GM18505 (cell line): ENCODE measurements around the gene GYG1.

Source experiments
- ATAC-seq: cut with Tn5 transposase; IDR thresholded peaks from one replicate; pipeline ENCODE4 v1.9.1; 2021; ENCODE audit not compliant: unreplicated experiment
- POLR2A ChIP-seq: IDR thresholded peaks from 4 replicates; pipeline ENCODE4 v1.6.1; 2011; ENCODE audit warnings: borderline replicate concordance; ENCODE audit not compliant: insufficient read depth, insufficient read length; ENCODE audit errors: extremely low read depth

Gene GYG1

DNA sequence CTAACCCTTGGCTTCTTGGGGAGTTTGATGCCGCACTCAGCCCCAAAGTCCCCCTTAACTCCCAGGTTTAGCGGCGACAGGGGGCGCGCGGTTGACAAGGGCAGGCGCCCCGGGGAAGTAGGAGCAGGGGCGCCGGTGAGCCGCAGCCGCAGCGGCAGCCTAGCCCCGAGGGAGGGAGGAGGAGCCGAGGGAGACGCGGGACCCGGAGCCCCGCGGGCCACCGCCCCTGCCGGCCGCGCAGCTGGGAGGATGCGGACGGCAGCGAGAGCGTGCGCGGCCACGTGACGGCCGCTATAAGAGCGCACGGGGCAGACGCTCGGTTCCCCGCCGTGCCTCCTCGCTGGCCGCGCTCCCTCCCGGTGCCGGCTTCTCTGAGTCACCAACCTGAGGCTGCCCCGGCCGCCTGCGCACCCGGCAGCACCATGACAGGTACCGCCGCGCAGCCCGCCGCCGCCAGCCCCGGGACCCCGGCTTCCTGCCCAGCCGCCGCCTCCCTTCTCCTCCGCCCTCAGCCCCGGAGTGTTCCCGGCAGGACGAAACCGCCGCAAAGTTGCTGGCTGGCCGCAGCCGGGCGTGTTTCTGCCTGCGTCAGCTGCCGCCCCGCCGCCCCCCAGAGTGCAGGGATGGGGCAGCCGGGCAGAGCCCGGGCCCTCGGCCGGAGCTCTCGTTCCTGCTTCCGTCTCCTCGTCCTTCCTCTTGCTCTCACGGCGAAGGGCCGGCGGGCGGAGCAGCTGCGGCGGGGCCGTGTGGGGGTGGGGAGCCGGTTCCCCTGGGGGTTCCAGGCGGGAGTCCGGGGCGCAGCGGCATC is at the start of gene GYG1:
Gene GYG1, plus strand, starts transcription at position 322 of the 808 bp plus-strand sequence. Its CDS starts 101 bp downstream, at position 423.
- ATAC-seq = peak; percentile 93

DNA sequence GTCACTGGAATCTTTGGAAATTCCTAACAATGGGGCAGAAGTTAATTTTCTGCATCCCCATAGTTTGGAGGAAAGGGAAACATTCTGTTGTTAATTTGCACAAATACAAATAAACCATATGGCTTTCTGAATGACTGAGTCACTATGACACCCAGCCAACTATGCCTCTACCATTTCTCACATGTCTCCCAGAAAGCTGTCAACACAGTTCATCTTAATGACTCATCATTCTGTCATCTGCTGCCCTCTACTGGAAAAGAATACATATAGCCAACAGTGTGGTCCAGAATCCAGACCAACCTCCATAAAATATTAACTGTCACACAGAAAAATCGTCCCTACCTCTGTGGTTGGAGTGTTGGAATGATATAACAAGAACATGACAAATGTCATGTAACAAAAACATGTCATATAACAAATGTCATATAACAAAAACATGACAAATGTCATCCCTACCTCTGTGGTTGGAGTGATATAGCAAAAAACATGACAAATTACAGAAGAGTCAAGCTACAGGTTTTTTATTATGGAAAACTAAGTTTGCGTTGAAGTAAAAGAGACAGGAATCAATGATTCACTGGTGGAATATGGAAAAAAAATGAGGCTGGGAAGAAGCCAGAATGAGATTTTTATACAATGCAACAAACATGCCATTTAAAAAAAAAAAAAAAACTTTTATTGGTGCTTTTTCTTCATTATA is 47.7 kb upstream of the GYG1 start:
- peak; percentile 98 for ATAC-seq
- no peak for TF ChIP-seq POLR2A

More for the DNA sequence above, at the start of gene GYG1:
- TF ChIP-seq POLR2A = peak; percentile 90

DNA sequence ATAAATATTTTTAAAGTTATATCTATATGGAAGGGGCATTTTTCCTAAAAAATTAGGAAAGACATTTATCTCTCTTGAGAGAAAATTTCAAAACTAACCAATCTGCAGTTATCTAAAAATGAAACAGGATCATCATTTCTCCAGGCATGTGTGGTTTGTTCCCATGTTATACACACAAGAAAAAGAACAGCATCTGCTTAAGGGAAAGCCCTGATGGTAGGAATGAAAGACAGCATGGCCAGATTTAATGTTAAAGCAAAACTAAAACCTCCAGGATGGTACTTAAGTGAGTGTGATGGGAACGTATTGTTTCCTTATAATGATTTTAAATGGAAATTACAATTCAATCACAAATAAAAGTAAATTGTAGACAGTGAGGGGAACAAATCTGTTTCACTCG is 46.2 kb upstream of the GYG1 start:
- no peak for ATAC-seq
- no peak for TF ChIP-seq POLR2A

DNA sequence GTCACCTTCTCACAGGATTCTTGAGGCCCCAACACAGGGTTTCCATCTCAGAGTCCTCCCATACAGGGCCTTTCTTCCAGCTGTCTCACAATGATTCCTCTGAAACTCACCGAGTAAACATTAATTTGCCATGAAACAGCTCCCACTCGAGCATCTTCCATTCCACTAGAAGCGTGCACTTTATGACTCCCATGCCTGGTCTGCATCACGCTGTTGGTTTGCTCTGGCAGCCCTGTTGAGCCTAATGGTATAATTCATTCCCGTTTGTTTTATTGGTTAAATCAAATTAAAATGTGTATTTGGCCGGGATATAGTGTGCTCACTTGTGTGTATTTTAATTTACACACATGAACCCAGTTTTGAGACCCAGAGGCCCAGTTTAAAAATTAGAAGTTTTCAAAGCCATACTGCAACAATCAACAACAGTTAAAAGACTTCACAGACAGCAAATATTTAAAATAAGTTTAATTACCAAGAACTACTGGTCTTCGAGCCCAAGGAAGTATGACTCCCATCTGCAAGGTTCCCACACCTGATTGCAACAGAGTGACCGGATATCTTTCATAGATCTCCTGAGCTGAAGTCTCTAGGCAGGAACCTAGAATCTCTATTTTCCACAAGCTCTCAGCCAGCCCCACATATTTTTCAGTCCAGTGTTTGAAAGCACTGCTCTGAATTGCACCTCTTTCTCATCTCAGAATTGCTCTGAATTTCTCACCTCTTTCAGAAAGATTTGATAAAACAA is 42.3 kb upstream of the GYG1 start:
- no peak for TF ChIP-seq POLR2A
- no peak for ATAC-seq

DNA sequence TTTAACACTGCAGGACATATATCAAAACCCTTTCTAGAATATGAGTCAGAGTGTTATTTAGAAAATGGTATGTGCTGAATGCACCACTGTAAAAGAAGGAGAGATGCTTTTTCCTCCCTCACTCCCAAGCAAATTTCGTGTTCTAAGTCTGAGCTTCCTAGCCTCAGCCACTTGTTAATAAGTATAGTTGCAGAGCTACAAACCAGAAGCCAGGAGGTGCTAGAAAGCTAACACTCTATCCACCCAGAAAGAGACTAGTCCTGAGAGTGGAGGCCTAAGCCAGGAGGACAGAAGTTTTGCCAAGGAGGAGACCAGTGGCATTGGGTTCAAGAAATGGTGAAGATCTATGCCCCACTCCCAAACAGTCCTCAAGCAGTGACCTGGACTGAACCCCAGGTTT is 40.5 kb upstream of the GYG1 start:
- ATAC-seq = no peak
- TF ChIP-seq POLR2A = no peak

DNA sequence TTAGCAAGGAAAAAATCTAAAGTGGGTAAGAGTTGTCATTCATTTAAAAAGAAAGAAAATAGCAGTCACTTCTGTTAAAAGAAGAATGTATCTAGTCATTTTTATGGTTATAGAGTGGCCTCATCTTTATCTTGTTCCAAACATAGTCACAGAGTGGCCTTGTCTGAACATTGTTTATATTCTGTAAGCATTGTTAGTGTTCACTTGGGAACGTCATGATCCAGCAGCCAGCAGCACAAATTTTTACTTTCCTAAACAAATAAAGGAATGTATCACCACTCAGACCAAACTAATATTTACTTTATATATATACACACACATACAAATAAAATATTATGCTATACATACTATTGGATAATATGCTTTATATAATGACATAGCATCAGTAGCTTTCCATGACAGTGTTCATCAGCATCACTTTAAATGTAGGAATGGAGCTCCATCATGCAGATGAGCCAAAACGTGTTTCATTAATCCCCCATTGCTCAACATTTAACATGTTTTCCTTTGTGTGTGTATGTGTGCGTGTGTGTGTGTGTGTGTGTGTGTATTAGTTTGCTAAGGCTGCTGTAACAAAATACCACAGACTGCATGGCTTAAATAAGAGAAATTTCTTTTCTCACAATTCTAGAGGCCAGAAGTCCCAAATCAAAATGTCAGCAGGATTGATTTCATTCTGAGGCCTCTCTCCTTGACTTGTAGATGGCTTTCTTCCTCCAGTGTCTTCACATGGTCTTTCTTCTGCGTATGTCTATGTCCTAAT is 39.6 kb upstream of the GYG1 start:
- no peak for TF ChIP-seq POLR2A
- no peak for ATAC-seq

DNA sequence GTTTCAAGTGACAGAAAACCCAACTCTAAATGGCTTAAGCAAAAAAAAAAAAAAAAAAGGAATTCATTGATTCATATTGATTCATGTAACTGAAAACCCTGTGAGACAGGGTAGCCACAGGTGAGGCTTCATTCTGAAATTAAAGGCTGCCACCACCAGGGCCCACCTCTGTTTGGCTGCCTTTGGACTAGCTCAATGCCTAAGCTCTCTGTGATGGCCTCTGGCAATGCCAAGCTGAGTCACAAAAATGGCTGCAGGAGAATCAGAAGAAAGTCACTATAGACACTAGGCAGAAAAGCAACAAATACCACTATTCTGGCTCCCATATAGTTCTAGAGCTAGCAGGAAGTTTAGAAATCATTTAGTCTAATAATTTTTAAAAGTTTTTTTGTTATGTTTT is 38.2 kb upstream of the GYG1 start:
- ATAC-seq = no peak
- TF ChIP-seq POLR2A = no peak

DNA sequence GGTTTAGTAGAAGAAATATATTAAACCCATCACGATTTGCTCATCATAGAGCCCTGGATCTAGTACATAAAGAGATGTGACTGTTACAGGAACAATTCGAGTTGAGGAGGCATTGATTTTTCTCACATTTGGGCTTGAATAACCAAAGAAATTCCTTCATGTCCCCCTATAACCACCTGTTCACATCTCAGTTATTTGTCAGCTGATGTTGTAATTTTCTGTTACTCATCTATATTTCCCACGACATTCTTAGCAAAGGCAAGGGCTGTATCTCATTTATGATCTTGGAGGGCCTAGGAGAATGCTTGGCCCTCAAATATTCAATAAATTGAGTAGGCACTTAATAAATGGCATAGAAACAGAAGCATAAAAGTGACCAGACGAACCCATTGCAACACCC is 36.4 kb upstream of the GYG1 start:
- TF ChIP-seq POLR2A = no peak
- ATAC-seq = no peak

DNA sequence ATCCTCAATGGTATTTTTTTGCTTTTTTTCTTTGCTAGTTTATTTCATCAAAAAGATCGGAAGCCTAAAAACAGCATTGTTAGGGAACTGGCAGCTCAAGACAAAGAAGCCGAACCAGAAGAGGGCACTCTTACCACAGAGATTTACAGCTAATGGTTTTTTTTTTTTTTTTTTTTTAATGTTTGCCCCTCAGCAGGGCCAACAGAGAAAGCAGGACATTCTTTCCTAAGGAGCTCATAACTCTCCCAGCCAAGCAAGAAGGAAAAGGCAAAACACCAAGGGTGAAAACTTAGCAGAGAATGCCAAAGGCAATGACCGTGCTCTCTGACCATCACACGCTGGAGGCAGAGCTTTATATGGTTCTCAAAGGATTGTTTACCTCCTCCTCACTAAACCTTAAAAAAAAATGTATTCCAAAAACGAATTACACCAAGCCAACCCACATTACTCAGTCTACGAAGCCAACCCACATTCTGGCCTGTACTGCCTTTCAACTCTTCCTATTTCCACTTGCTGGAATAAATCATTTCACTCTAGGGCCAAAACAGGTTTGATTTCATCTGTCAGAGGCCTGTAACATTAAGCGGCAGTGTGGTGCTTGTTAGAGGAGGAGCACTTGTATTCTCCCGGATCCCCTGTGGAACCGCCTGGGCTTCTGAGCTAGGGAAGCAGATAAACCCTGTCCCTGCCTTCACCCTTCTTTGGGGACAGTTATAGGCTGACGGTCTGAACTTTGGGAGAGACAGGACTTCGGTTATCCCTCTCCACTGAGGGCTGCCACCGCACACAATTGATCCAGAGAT is 35.6 kb upstream of the GYG1 start:
- no peak for ATAC-seq
- TF ChIP-seq POLR2A = no peak

DNA sequence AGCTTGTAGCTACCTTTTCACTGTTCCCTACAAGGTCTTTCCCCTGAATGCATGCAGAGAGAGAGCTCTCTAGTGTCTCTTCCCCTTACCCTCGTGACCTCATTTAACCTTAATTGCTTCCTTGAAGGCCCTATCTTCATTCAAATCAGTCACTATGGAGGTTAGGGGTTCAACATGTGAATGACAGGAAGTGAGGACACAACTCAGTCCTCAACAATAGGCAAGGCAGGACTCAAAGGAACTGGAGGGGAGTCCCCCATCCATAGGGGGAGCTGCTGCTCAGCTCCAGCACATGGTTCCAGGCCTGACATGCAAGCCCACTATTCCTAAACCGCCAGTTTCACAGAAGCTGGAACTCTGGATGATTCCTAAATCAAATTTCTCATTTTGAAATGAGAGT is 33.8 kb upstream of the GYG1 start:
- no peak for ATAC-seq

DNA sequence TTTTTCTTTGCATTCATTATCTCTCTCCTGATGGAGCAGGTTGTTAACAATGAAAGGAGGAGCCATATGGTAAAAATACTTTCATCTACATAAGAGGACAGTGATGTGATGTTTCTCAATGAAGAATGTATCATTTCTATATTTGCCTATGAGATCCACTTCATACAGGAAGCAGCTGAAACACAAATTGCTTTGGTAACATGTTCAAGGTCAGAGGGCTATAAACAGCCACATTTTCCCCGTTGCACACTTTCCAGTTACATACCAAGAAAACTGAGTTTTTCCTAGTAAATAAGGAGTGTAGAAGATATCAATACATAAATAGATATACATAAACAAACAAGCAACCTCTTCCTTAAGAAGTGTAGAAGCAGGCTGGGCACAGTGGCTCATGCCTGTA is 32.6 kb upstream of the GYG1 start:
- no peak for TF ChIP-seq POLR2A
- no peak for ATAC-seq

More for the DNA sequence above, 33.8 kb upstream of the GYG1 start:
- no peak for TF ChIP-seq POLR2A

DNA sequence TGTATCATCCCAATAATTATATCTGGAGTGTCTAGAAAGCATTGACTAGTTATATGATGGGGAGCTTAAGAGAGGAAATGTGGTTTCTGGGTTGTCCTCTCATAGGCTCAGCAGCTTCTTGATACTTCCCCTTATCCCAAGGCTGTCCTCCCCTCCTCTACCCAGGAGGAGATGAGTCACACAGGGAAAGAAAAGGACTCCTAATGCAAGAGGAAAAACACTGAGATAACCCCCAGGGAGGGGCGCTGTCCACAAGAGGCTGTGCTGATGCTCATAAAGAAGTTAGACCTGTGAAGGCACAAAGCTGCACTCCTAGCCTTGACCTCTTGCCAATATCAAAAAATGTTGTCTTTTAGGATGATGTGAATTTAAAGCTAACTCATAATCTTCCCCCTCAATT is 28.8 kb upstream of the GYG1 start:
- no peak for ATAC-seq

DNA sequence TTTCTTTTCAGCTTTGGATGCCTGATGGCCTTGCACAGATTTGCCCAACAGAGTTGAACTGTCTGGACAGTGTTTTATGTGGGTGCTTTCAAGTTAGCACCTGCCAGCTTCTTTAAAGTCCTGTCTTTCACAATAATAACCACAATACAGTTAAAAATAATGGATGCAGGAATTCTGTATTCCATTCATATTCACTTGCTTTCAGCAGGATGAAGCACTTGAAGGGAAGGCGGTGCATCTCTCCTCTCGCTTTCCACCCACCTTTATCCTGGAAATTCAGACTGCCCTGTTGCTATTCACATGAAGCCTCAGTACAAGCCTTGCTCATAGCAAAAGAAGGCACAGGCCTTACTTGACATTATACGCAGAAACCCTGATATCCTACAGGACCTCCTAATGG is 26.5 kb upstream of the GYG1 start:
- no peak for TF ChIP-seq POLR2A
- no peak for ATAC-seq

More for the DNA sequence above, 28.8 kb upstream of the GYG1 start:
- no peak for TF ChIP-seq POLR2A

DNA sequence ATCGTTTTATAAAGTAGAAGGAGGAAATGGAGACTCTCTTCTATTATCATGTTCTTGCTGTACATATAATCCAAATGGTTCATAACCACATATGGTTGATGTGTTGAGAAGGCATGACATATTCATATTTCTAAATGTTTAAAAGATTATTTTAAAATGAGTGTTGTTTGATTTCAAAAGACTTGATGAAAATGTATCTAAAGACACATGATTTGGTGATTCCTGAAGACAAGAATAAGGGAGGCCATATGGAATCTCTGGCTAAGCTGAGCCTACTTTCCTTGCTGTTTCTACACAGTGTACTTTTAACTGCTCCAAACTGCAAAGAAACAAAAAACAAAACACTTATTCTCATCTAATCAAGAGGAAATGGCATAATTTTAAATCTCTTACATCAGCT is 23.0 kb upstream of the GYG1 start:
- no peak for ATAC-seq
- no peak for TF ChIP-seq POLR2A
